WERI-Rb-1 (cell line): ENCODE measurements around the gene FAM234B.

Experiments
- DNase-seq: peaks from one replicate; pipeline ENCODE4 v3.0.0-alpha.2; 2020
- H3K27ac ChIP-seq: fragments of 250-450 bp; sonication (Bioruptor Pico); 2 replicates; pipeline ENCODE4 v1.5.1; 2020; ENCODE audit warnings: mild to moderate bottlenecking, moderate library complexity
- H3K27me3 ChIP-seq: fragments of 250-450 bp; sonication (Bioruptor Pico); 2 replicates; pipeline ENCODE4 v1.5.1; 2021; ENCODE audit warnings: mild to moderate bottlenecking, low read depth, moderate library complexity; ENCODE audit not compliant: insufficient read depth, severe bottlenecking
- H3K36me3 ChIP-seq: fragments of 250-450 bp; sonication (Bioruptor Pico); 2 replicates; pipeline ENCODE4 v1.5.1; 2020; ENCODE audit warnings: mild to moderate bottlenecking, moderate library complexity
- H3K4me3 ChIP-seq: 2 replicates; pipeline ENCODE4 v1.5.1; 2011; ENCODE audit warnings: low read depth, mild to moderate bottlenecking, control low read depth, low read length
- H3K9me3 ChIP-seq: fragments of 250-450 bp; sonication (Bioruptor Pico); 2 replicates; pipeline ENCODE4 v1.5.1; 2021; ENCODE audit warnings: mild to moderate bottlenecking, moderate library complexity; ENCODE audit not compliant: severe bottlenecking
- CTCF ChIP-seq: IDR thresholded peaks from 2 replicates; pipeline ENCODE4 v1.5.1; 2011; ENCODE audit warnings: low read depth, mild to moderate bottlenecking, control low read depth, inconsistent platforms, low read length

The FAM234B gene

GRCh38 chr12:13041224-13041623 lies 3.0 kb upstream of the FAM234B start:
- H3K9me3 ChIP-seq: no peaks in the 10 kb centered on the region
- H3K27ac ChIP-seq: no peak overlapping the region
- peaks cover 3% of the 10 kb centered on the region; the same call in 1 of the 2 replicates for H3K36me3 ChIP-seq
- no peak for TF ChIP-seq CTCF
- no peak for DNase-seq
- no peaks in the 10 kb centered on the region for H3K27me3 ChIP-seq
- H3K4me3 ChIP-seq: no peak overlapping the region

- no peaks in the 10 kb centered on the region for H3K27me3 ChIP-seq
- H3K4me3 ChIP-seq: no peak overlapping the region
- H3K36me3 ChIP-seq: peaks cover 3% of the 10 kb centered on the region; the same call in 1 of the 2 replicates
- no peak for DNase-seq
- no peak overlapping the region for H3K27ac ChIP-seq
- no peaks in the 10 kb centered on the region for H3K9me3 ChIP-seq
- no peak for TF ChIP-seq CTCF
These were observed 1.4 kb upstream of the FAM234B start for GRCh38 chr12:13042666-13043230.

GRCh38 chr12:13044906-13045299 lies 722 bp downstream of the FAM234B start:
- H3K27ac ChIP-seq: peak overlapping the region; percentile 89
- H3K9me3 ChIP-seq: no peaks in the 10 kb centered on the region
- no peak for DNase-seq
- H3K36me3 ChIP-seq: peaks cover 8% of the 10 kb centered on the region
- TF ChIP-seq CTCF: no peak
- H3K27me3 ChIP-seq: no peaks in the 10 kb centered on the region
- H3K4me3 ChIP-seq: peak overlapping the region; percentile 96

DNA sequence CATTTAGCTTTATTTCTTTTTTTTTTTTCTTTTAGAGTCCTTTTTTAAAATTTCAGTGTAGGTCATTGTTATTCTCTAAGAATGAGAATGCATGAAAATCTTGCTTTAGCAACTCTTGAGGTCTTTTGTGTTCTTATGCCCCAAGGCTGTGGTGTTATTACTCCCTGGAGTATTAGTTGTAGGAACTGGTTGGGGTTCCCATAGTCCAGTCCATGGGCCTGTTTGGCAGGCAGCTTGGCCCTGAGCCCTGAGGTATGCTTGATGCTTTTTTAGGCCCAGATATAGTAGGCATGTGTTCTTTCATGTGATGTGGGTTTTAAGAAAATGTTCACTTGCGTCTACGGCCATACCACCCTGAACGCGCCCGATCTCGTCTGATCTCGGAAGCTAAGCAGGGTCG lies 1.6 kb downstream of the FAM234B start:
- Histone ChIP-seq H3K27ac (no peak overlapping the region), H3K4me3 (peak overlapping the region; percentile 96), H3K27me3 (no peaks in the 10 kb centered on the region), H3K36me3 (peaks cover 8% of the 10 kb centered on the region), H3K9me3 (no peaks in the 10 kb centered on the region)
- no peak for DNase-seq
- no peak for TF ChIP-seq CTCF

- DNase-seq: no peak
- no peak for TF ChIP-seq CTCF
- Histone ChIP-seq H3K4me3 (no peak overlapping the region), H3K27me3 (no peaks in the 10 kb centered on the region), H3K9me3 (no peaks in the 10 kb centered on the region), H3K36me3 (peaks cover 8% of the 10 kb centered on the region), H3K27ac (no peak overlapping the region)
These were observed 2.8 kb downstream of the FAM234B start for GRCh38 chr12:13046964-13047363.

DNA sequence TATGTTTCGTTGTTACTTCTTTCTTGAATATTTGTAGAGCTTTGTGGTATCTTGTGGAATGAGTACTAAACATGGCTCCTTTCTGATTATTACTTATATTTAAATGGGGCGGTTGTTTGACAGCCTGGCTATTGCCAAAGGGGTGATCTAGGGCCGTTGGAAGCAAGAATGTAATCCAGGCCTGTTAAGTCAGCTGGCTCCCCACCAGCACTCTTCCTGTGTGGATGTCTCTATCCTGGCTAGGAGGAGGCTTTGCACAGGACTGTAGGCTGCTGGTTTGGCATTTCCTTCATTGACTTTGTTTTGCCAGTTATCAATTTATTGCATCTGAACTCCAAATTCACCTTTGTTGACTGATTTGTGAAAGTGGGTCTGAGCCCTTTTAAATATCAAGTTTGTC lies 5.6 kb downstream of the FAM234B start:
- H3K27ac ChIP-seq: no peak overlapping the region
- peaks cover 5% of the 10 kb centered on the region for H3K36me3 ChIP-seq
- no peak overlapping the region for H3K4me3 ChIP-seq
- no peaks in the 10 kb centered on the region for H3K27me3 ChIP-seq
- H3K9me3 ChIP-seq: peaks cover 8% of the 10 kb centered on the region
- no peak for DNase-seq
- TF ChIP-seq CTCF: no peak
